Measurements from ENCODE around the gene KAT5. TPM values are rescaled to one million over a fixed set of nuclear protein-coding genes. Genes with fewer than 3 reads are reported as not detected.
"Not testable (repeated sequence)": the region's sequence is repeated elsewhere in the genome, so short reads cannot be mapped to it uniquely, and the experiment has no call there.

Gene KAT5
- total and polyA plus RNA-seq, 12 donors = 52.0 to 199 (median 66.8) TPM

GRCh38 chr11:65701686-65702085 lies 10.4 kb upstream of the KAT5 start:
- no peak for TF ChIP-seq POLR2A (IDR thresholded peaks at IDR 0.05)
- no peak for TF ChIP-seq CTCF (IDR thresholded peaks at IDR 0.05)
- no peaks in the 10 kb centered on the region for H3K36me3 ChIP-seq (replicated peaks in 1 of 2)
- no peak for DNase-seq
- intact Hi-C loops (cut with DNase I) = no loop called here
- peaks cover 22% of the 10 kb centered on the region for H3K27me3 ChIP-seq
- H3K4me3 ChIP-seq = no peak overlapping the region
- H3K9me3 ChIP-seq (replicated peaks in 1 of 3) = no peaks in the 10 kb centered on the region
- no peaks in the 10 kb centered on the region for H3K4me1 ChIP-seq (replicated peaks in 1 of 2)
- no peak overlapping the region for H3K27ac ChIP-seq
- 61 to 87% (median 76%) methylated on average over 1 of the region's 1 CpG for WGBS, 4 donors

- DNase-seq = no peak
- TF ChIP-seq POLR2A (IDR thresholded peaks at IDR 0.05) (no peak), CTCF (IDR thresholded peaks at IDR 0.05) (no peak)
- Histone ChIP-seq H3K9me3 (replicated peaks in 1 of 3) (no peaks in the 10 kb centered on the region), H3K4me3 (no peak overlapping the region), H3K36me3 (replicated peaks in 1 of 2) (no peaks in the 10 kb centered on the region), H3K4me1 (replicated peaks in 1 of 2) (no peaks in the 10 kb centered on the region), H3K27me3 (peaks cover 22% of the 10 kb centered on the region), H3K27ac (no peak overlapping the region)
- intact Hi-C loops (cut with DNase I) = no loop called here
- 62 to 71% (median 65%) methylated on average over 4 of the region's 4 CpGs for WGBS, 4 donors
Measured at GRCh38 chr11:65703846-65704245, 8.2 kb upstream of the KAT5 start.

- H3K9me3 ChIP-seq (replicated peaks in 1 of 3); H3K36me3 ChIP-seq (replicated peaks in 1 of 2); H3K4me1 ChIP-seq (replicated peaks in 1 of 2); H3K27ac ChIP-seq; intact Hi-C loops (cut with DNase I): not testable (repeated sequence)
- peak; percentile 55 to 86 (median 72) for TF ChIP-seq CTCF (IDR thresholded peaks at IDR 0.05)
- H3K4me3 ChIP-seq = peak overlapping the region in 1 of 4 donors; percentile 39
- peak; percentile 65 to 92 (median 79) for DNase-seq
- peaks cover 22% of the 10 kb centered on the region for H3K27me3 ChIP-seq
- 7 to 17% (median 7%) methylated on average over 9 to 14 of the region's 14 CpGs for WGBS, 4 donors
Measured at GRCh38 chr11:65706303-65706763, 5.7 kb upstream of the KAT5 start.

GRCh38 chr11:65707002-65707401 lies 5.0 kb upstream of the KAT5 start:
- 44 to 62% (median 51%) methylated on average over 10 to 12 of the region's 12 CpGs for WGBS, 4 donors
- intact Hi-C loops (cut with DNase I); DNase-seq; H3K4me1 ChIP-seq (replicated peaks in 1 of 2); H3K9me3 ChIP-seq (replicated peaks in 1 of 3); H3K27ac ChIP-seq; H3K36me3 ChIP-seq (replicated peaks in 1 of 2); H3K4me3 ChIP-seq: not testable (repeated sequence)
- H3K27me3 ChIP-seq = peaks cover 20% of the 10 kb centered on the region

GRCh38 chr11:65708451-65708850 lies 3.6 kb upstream of the KAT5 start:
- DNase-seq = no peak
- H3K27me3 ChIP-seq = peaks cover 10% of the 10 kb centered on the region
- H3K9me3 ChIP-seq (replicated peaks in 1 of 3) = no peaks in the 10 kb centered on the region
- peaks cover 0 to 3% of the 10 kb centered on the region in 2 donors for H3K36me3 ChIP-seq (replicated peaks in 1 of 2)
- intact Hi-C loops (cut with DNase I) = no loop called here
- H3K4me1 ChIP-seq (replicated peaks in 1 of 2) = peaks cover 7 to 15% of the 10 kb centered on the region in 2 donors
- H3K4me3 ChIP-seq = no peak overlapping the region
- no peak for TF ChIP-seq POLR2A (IDR thresholded peaks at IDR 0.05)
- TF ChIP-seq CTCF (IDR thresholded peaks at IDR 0.05) = no peak
- 77 to 85% (median 79%) methylated on average over 5 of the region's 5 CpGs for WGBS, 4 donors
- H3K27ac ChIP-seq = no peak overlapping the region

Measured in adrenal gland (tissue), 12 donors.